ENCODE data around the gene ALK. TPM values are rescaled to one million over a fixed set of nuclear protein-coding genes. Genes with fewer than 3 reads are reported as not detected.
"Not testable (repeated sequence)": the region's sequence is repeated elsewhere in the genome, so short reads cannot be mapped to it uniquely, and the experiment has no call there.

ALK gene
- total RNA-seq, 4 donors from 2014 or later: 0.08 to 0.40 (median 0.28) TPM

- Histone ChIP-seq H3K4me3 (replicated peaks in 1 of 3) (no peak overlapping the region), H3K36me3 (no peaks in the 10 kb centered on the region), H3K9me3 (no peaks in the 10 kb centered on the region), H3K27ac (no peak overlapping the region), H3K27me3 (no peaks in the 10 kb centered on the region), H3K4me1 (no peaks in the 10 kb centered on the region)
- WGBS, 2 donors: 43 to 71% methylated on average over 2 of the region's 2 CpGs
- no peak for DNase-seq
- intact Hi-C loops (cut with DNase I): loop anchor here (10.0 kb wide), 1 partner anchor 615 kb away; no protein-coding TSS in a partner anchor
- TF ChIP-seq, protein P1, sequence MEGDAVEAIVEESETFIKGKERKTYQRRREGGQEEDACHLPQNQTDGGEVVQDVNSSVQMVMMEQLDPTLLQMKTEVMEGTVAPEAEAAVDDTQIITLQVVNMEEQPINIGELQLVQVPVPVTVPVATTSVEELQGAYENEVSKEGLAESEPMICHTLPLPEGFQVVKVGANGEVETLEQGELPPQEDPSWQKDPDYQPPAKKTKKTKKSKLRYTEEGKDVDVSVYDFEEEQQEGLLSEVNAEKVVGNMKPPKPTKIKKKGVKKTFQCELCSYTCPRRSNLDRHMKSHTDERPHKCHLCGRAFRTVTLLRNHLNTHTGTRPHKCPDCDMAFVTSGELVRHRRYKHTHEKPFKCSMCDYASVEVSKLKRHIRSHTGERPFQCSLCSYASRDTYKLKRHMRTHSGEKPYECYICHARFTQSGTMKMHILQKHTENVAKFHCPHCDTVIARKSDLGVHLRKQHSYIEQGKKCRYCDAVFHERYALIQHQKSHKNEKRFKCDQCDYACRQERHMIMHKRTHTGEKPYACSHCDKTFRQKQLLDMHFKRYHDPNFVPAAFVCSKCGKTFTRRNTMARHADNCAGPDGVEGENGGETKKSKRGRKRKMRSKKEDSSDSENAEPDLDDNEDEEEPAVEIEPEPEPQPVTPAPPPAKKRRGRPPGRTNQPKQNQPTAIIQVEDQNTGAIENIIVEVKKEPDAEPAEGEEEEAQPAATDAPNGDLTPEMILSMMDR (IDR thresholded peaks at IDR 0.05): no peak
- no peak for TF ChIP-seq POLR2A (IDR thresholded peaks at IDR 0.05)
Measured at GRCh38 chr2:29829841-29830240, 91.5 kb downstream of the ALK start.

- DNase-seq; H3K9me3 ChIP-seq; intact Hi-C loops (cut with DNase I); H3K27me3 ChIP-seq; H3K4me3 ChIP-seq (replicated peaks in 1 of 3); H3K4me1 ChIP-seq; H3K36me3 ChIP-seq; H3K27ac ChIP-seq: not testable (repeated sequence)
- WGBS, 2 donors: 92 to 100% methylated on average over 1 of the region's 1 CpG
Measured at GRCh38 chr2:29824145-29824544, 97.2 kb downstream of the ALK start.

GRCh38 chr2:29821591-29821990 lies 99.8 kb downstream of the ALK start:
- no peak for TF ChIP-seq POLR2A (IDR thresholded peaks at IDR 0.05)
- TF ChIP-seq, protein P1 (IDR thresholded peaks at IDR 0.05): no peak
- Histone ChIP-seq H3K36me3 (no peaks in the 10 kb centered on the region), H3K9me3 (no peaks in the 10 kb centered on the region), H3K27ac (no peak overlapping the region), H3K4me3 (replicated peaks in 1 of 3) (no peak overlapping the region), H3K27me3 (no peaks in the 10 kb centered on the region), H3K4me1 (no peaks in the 10 kb centered on the region)
- intact Hi-C loops (cut with DNase I): no loop called here
- 83 to 90% methylated on average over 2 of the region's 2 CpGs for WGBS, 2 donors
- no peak for DNase-seq

GRCh38 chr2:29819570-29819969 lies 101.8 kb downstream of the ALK start:
- no peak overlapping the region for H3K4me3 ChIP-seq (replicated peaks in 1 of 3)
- H3K27me3 ChIP-seq: no peaks in the 10 kb centered on the region
- H3K36me3 ChIP-seq: no peaks in the 10 kb centered on the region
- no peak for TF ChIP-seq POLR2A (IDR thresholded peaks at IDR 0.05)
- TF ChIP-seq, protein P1 (IDR thresholded peaks at IDR 0.05): no peak
- no peak overlapping the region for H3K27ac ChIP-seq
- intact Hi-C loops (cut with DNase I): no loop called here
- no peaks in the 10 kb centered on the region for H3K9me3 ChIP-seq
- no peaks in the 10 kb centered on the region for H3K4me1 ChIP-seq
- no peak for DNase-seq

DNA sequence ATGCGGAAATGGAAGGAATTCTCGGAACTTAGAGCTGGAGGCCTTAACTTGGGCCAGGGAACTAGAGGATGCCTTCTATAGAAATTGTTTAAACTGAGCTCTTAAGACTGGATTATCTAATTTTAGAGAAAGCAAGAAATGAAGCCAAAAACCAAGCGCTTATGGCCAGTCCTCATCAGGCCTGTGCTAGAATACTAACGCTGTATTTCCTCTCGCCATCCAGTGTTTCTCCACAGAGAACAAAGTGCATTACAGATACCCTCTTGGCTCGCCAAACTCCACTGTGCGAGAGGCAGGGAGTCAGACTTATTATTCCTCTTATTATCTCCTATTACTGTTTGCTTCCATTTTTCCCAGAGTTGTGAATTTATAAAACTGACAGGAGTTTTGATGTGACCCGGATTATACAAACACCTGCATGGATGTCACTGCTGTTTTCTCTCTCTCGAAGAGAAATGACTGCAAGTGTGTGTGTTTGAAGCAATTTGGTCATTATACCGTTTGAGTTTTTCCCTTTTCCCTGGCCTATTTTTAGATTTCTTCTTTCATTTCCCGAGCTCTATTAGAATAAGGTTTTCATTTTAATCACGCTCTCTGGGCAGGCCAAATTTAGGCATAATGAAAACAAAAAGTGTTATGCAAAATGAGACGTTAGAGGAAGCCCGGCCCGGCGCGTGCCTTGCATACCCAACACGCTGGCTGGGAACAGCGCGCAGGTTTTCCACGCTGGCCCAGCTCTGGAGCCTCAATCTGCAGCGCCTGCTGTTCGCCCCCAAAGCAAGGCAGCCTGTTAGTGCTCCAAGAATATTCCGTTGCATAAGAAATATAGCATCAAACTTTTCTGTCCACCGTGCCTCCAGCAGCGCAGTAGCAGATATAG lies 103.3 kb downstream of the ALK start:
- no peaks in the 10 kb centered on the region for H3K9me3 ChIP-seq
- H3K27me3 ChIP-seq: no peaks in the 10 kb centered on the region
- H3K4me3 ChIP-seq (replicated peaks in 1 of 3): no peak overlapping the region
- WGBS, 2 donors: 85 to 88% methylated on average over 26 of the region's 26 CpGs
- no peak for TF ChIP-seq POLR2A (IDR thresholded peaks at IDR 0.05)
- TF ChIP-seq, protein P1 (IDR thresholded peaks at IDR 0.05): no peak
- no peak overlapping the region for H3K27ac ChIP-seq
- DNase-seq: no peak
- no peaks in the 10 kb centered on the region for H3K4me1 ChIP-seq
- no peaks in the 10 kb centered on the region for H3K36me3 ChIP-seq
- intact Hi-C loops (cut with DNase I): no loop called here

Data from thyroid gland (tissue), 4 donors.